HG03045 (cell line): ENCODE measurements around the gene UGT3A1.

Experiments
- ATAC-seq: cut with Tn5 transposase; IDR thresholded peaks from one replicate; pipeline ENCODE4 v1.9.1; 2021; ENCODE audit warnings: mild to moderate bottlenecking, moderate library complexity; ENCODE audit not compliant: unreplicated experiment

The UGT3A1 gene

DNA sequence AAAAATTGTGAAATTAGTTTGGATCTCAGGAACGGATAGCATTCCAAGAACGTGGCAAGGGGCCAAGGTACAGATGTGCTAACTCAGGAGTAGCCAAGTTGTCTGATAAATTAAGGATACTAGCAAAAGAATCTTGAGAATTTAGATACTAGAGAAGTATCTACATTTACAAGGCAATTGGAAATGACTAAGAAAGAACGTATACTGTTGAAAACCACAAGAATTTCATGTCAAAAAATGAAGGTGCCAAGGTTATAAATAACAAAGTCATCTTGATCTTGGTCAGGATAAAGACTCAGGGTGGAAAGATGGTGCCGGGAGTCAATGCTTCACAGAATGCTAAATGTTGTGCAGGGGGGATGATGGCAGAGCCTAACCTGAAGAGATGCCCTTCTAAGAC, 72.0 kb downstream of the UGT3A1 start:
- no peak for ATAC-seq

DNA sequence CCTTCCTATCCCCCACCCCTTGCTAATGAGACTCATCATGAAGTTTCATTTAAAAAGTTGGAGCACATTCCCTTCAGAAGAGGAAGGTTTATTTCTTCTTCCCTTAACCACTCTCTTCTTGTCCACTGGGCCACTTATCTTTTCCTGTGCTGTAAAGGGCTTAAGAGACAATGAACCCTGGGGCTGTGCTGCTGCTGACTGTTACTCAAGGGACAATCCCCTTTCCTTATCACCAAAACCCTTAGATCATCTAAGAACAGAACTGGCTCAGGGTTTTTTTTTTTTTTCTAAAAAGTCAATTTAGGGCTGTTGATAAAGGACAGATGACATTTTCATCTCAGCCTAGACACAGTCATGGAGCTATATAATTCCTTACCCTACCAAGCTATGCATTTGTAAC, 82.4 kb downstream of the UGT3A1 start:
- no peak for ATAC-seq

GRCh38 chr5:35908228-35908627, 83.0 kb downstream of the UGT3A1 start:
- ATAC-seq = no peak

- no peak for ATAC-seq
These were observed 86.6 kb downstream of the UGT3A1 start for GRCh38 chr5:35904443-35905132.

- no peak for ATAC-seq
These were observed 87.5 kb downstream of the UGT3A1 start for GRCh38 chr5:35903631-35904203.

- ATAC-seq = no peak
These were observed 89.0 kb downstream of the UGT3A1 start for GRCh38 chr5:35902046-35902672.
